Camera-type eye (tissue), 1 donor: ENCODE data around the gene OR52E6. TPM values are rescaled to one million over a fixed set of nuclear protein-coding genes. Genes with fewer than 3 reads are reported as not detected.

ENCODE experiments used
- total RNA-seq: library from RNA; depleted of rRNA; stranded (reverse); fragments of >200 nt; gene quantifications from one replicate; pipeline ENCODE4 v1.2.3, GENCODE V29; 2014

Gene OR52E6
- total RNA-seq, result not detected

DNA sequence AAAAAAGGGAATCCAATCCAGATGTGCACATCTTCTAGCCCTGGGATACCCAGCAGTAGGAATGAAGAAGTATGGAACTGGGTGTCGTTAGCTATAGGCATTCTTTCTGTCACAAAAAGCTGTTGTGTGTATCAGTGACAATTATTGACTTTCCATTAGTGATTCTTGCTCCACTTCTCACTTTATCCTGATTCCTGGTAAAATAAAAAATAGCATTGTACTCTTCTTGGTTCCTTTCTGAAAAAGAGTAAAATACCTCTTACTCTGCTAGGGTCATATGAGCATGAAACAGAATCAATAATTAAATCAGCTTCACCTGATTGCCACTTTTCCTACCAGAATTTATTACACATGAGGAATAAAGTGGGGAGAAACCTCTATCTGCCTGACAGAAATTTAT lies at the start of gene OR52E6:
Gene OR52E6, minus strand, starts transcription at position 101 of the 400 bp plus-strand sequence. Its CDS starts 0 bp downstream, at position 101.

DNA sequence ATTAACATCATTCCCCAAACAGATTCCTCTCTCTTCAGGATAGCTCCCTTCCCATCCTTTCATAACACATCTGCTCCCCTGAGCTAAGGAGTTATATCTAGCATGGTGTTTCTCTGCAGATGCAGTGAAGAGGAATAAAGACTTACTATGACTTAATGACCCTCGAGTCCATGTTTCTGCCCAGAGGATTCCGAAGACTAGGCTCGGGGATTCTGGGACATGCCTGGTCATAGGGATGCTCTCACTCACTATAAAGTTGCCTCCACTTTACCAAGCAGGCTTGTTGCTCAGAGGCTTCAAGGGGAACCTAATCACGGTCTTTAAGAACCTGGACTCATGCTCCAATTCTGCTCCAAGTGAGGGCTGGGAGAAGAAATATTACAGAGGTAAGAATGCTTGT lies 38.6 kb upstream of the OR52E6 start, which contains the start of gene OR52E4:
Gene OR52E4, plus strand, starts transcription at position 301 of the 400 bp plus-strand sequence. CDS start 3,664 bp downstream, outside the sequence.

GRCh38 chr11:5857590-5857989 lies 15.9 kb upstream of the OR52E6 start, which contains the start of gene OR52E8:
TSS of gene OR52E8 (minus strand) at chr11:5857690. CDS start at chr11:5857690, 0 bp downstream.

DNA sequence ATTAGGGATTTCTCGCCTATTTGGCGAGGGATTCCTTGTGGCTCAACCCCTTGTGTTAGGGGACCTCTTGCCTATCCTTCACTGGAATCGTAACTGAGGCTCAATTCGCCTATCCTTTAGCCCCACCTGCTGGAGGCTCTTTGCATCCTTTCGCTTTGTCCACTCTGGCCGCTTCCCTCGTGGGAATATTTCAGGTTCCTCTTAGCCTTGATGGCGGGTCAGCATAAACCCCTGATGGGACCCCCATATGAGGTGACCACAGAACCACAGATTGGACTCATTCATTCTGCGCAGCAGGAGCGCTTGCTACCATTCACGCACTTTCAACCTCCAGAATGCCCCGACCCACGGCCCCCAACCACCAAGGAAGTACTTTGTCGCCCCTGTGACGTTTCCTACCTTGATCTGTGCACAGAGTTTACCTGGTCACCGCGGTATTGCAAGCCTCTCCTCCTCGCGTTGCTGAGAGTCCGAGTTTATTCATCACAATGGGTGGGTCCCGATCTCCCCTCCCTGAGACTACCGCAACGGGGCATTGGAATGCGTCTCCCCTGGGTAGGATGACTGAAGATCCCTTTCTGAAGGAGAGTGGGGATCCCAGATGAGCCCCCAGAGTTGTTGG lies 33.1 kb downstream of the OR52E6 start, which contains the start of gene OR52N2:
Gene OR52N2, plus strand, starts transcription at position 425 of the 622 bp plus-strand sequence. CDS start 11,412 bp downstream, outside the sequence.

DNA sequence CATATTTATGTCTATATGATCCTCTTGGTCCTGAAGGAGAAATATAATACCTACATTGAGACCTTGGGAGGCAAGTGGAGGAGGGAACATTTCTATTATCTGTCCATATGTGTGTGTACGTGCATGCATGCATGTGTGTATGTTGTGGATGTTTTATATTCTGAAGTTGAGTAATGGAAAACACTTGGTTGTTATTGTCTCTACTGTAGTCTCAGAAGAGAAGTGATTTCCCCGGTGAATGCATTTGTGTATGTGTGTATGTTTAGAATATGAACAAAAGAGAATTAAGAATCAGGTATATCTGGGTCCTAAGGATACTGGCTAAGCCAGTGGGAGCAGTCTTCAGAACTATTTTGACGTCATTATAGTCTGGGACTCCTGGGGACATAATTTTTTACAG lies 50.5 kb downstream of the OR52E6 start, which contains the start of gene OR52N1:
Gene OR52N1, minus strand, starts transcription at position 101 of the 400 bp plus-strand sequence. CDS start 2,449 bp downstream, outside the sequence.

Other genes with a start within 250 kb of the OR52E6 start
- 5.8 TPM for gene TRIM6, start 245.3 kb downstream of the OR52E6 start, total RNA-seq
- 5.4 TPM for gene TRIM34, start 216.9 kb downstream of the OR52E6 start, total RNA-seq
- gene TRIM5, start 156.8 kb downstream of the OR52E6 start, total RNA-seq, result 23.4 TPM
- gene TRIM22, start 152.1 kb downstream of the OR52E6 start, total RNA-seq, result 36.4 TPM
- not detected for gene OR56B1, start 105.4 kb downstream of the OR52E6 start, total RNA-seq
- not detected for gene OR52N4, start 87.7 kb downstream of the OR52E6 start, total RNA-seq
- gene OR52N5, start 58.5 kb downstream of the OR52E6 start, total RNA-seq, result not detected
- not detected for gene OR52N1, start 50.6 kb downstream of the OR52E6 start, total RNA-seq
- not detected for gene OR52N2, start 33.0 kb downstream of the OR52E6 start, total RNA-seq
- gene OR52E8, start 15.8 kb upstream of the OR52E6 start, total RNA-seq, result not detected
- gene OR52E4, start 38.7 kb upstream of the OR52E6 start, total RNA-seq, result not detected
- not detected for gene OR52E5, start 51.3 kb upstream of the OR52E6 start, total RNA-seq
- not detected for gene OR56A3, start 100.4 kb upstream of the OR52E6 start, total RNA-seq
- gene OR56A5, start 126.6 kb upstream of the OR52E6 start, total RNA-seq, result not detected
- gene OR52L1, start 145.1 kb upstream of the OR52E6 start, total RNA-seq, result not detected
- gene OR56A4, start 165.0 kb upstream of the OR52E6 start, total RNA-seq, result 0.11 TPM
- 0.11 TPM for gene OR56A1, start 188.9 kb upstream of the OR52E6 start, total RNA-seq